GM12878 (cell line): ENCODE results near the gene CD58. TPM values are rescaled to one million over a fixed set of nuclear protein-coding genes. Genes with fewer than 3 reads are reported as not detected.

Source experiments
- ATAC-seq: fragments of 200-7000 bp; cut with Tn5 transposase; 3 replicates; pipeline ENCODE4 v1.9.1; 2020; ENCODE audit warnings: mild to moderate bottlenecking, moderate library complexity
- BruUV-seq: library from RNA; stranded (reverse); fragments of 400-500 nt; replicated peaks from 2 replicates; lab custom pipeline; 2021; lab: Mats Ljungman, UMichigan
- CTCF ChIA-PET: fragments of 300-600 bp; sonication (Branson Sonifier 250); formaldehyde crosslinking; extraction: SDS; loops from one replicate; lab custom pipeline; 2021; ENCODE audit warnings: inconsistent platforms; lab: Yijun Ruan, JAX
- POLR2A ChIA-PET: fragments of 350-600 bp; formaldehyde crosslinking; extraction: SDS; loops from one replicate; lab custom pipeline; 2021; ENCODE audit warnings: inconsistent platforms; lab: Charles Lee
- RAD21 ChIA-PET: fragments of 300-600 bp; sonication (Branson Sonifier 250); formaldehyde crosslinking; loops from one replicate; lab custom pipeline; 2023; ENCODE audit warnings: antibody characterized with exemption; ENCODE audit not compliant: unreplicated experiment; lab: Charles Lee
- SMC1A ChIA-PET: fragments of 300-600 bp; sonication (Branson Sonifier 250); formaldehyde crosslinking; loops from one replicate; lab custom pipeline; 2023; ENCODE audit not compliant: unreplicated experiment, uncharacterized antibody; lab: Charles Lee
- DNase-seq: peaks from one replicate; pipeline ENCODE4 v3.0.0-alpha.2; 2011; ENCODE audit warnings: low read depth, low spot score
- FAIRE-seq: peaks from 3 replicates; lab custom pipeline; 2011; peaks lifted over from hg19 to GRCh38; lab: Jason Lieb, UNC
- H2AFZ ChIP-seq: 2 replicates; pipeline ENCODE4 v1.6.0; 2011; ENCODE audit warnings: low read depth, low read length, control low read depth; ENCODE audit not compliant: control insufficient read depth
- H3K27ac ChIP-seq: 2 replicates; pipeline ENCODE4 v1.5.1; 2011; ENCODE audit warnings: control low read depth; ENCODE audit not compliant: control insufficient read depth, insufficient read depth
- H3K27me3 ChIP-seq, 2 experiments: replicated peaks in 1 of 2; 2 replicates each; pipeline versions ENCODE4 v1.6.0 to v1.6.1; 2011; ENCODE audit warnings: low read length in 1 of 2; ENCODE audit not compliant: control insufficient read depth in 2 of 2, insufficient read depth in 2 of 2
- H3K36me3 ChIP-seq, 2 experiments: 2 replicates each; pipeline ENCODE4 v1.5.1; 2011; ENCODE audit warnings: low read length in 1 of 2; ENCODE audit not compliant: control insufficient read depth in 2 of 2, insufficient read depth in 2 of 2
- H3K4me1 ChIP-seq: 2 replicates; pipeline ENCODE4 v1.6.1; 2011; ENCODE audit warnings: mild to moderate bottlenecking, low read length, moderate library complexity, mixed read lengths; ENCODE audit not compliant: control insufficient read depth, insufficient read depth
- H3K4me2 ChIP-seq: 2 replicates; pipeline ENCODE4 v1.6.0; 2011; ENCODE audit warnings: control low read depth; ENCODE audit not compliant: control insufficient read depth, insufficient read depth
- H3K4me3 ChIP-seq: fragments of 200-600 bp; sonication (generic); 2 replicates; pipeline ENCODE4 v1.5.1; 2016
- H3K79me2 ChIP-seq: 2 replicates; pipeline ENCODE4 v1.6.0; 2011; ENCODE audit warnings: low read length; ENCODE audit not compliant: control insufficient read depth, insufficient read depth
- H3K9ac ChIP-seq: 2 replicates; pipeline ENCODE4 v1.8.0; 2011; ENCODE audit warnings: low read length, control low read depth, mixed read lengths; ENCODE audit not compliant: control insufficient read depth, insufficient read depth
- H3K9me3 ChIP-seq: replicated peaks from 3 replicates; pipeline ENCODE4 v1.5.1; 2011; ENCODE audit warnings: mild to moderate bottlenecking, low read length; ENCODE audit not compliant: control insufficient read depth, insufficient read depth
- H4K20me1 ChIP-seq: 2 replicates; pipeline ENCODE4 v1.6.0; 2011; ENCODE audit not compliant: control insufficient read depth, insufficient read depth
- CBX5 ChIP-seq: sonication (generic); IDR thresholded peaks from 2 replicates; pipeline ENCODE4 v1.6.1; 2016; ENCODE audit warnings: low read depth, moderate library complexity, mild to moderate bottlenecking, inconsistent platforms
- KAT2A ChIP-seq: conservative IDR thresholded peaks from 2 replicates; pipeline ENCODE4 v1.6.1; 2011; ENCODE audit warnings: low read depth, low read length; ENCODE audit not compliant: control insufficient read depth
- RFX5 ChIP-seq: IDR thresholded peaks from 2 replicates; pipeline ENCODE4 v1.6.1; 2011; ENCODE audit warnings: low read depth, low read length, improper control_type of control experiment
- ZNF24 ChIP-seq: fragments of 450-650 bp; IDR thresholded peaks from 2 replicates; pipeline ENCODE4 v1.6.1; 2017; ENCODE audit warnings: antibody characterized with exemption, mild to moderate bottlenecking
- WGBS: methylation state at CpG from one replicate; pipeline ENCODE4 v1.1.6; 2016; ENCODE audit warnings: low lambda C conversion rate; ENCODE audit not compliant: insufficient replicate concordance, insufficient coverage; ENCODE audit errors: missing lambda C conversion rate; 5-methylcytosine and 5-hydroxymethylcytosine counted together
- in situ Hi-C: fragments of 300-500 bp; cut with MboI; formaldehyde crosslinking; loops from 9 replicates; pipeline ENCODE4 v1.14.3; 2018; ENCODE audit warnings: mixed read lengths
- intact Hi-C: fragments of 100-400 bp; cut with micrococcal nuclease; formaldehyde crosslinking; loops from one replicate; pipeline ENCODE4 v1.14.2; 2022; ENCODE audit not compliant: unreplicated experiment
- polyA plus RNA-seq, 11 experiments: library from polyadenylated mRNA; depleted of rRNA in 4 of 11; unstranded in 6 of 11; stranded (reverse) in 5 of 11; fragments of >200 nt; fragmentation: Nextera tagmentation in 4 of 11; fragmentation: Illumina TruSeq in 1 of 11; extraction: Ambion mirVana in 4 of 11; extraction: Trizol in 1 of 11; gene quantifications; 1 replicate in 1 of 11; 2 replicates in 10 of 11; pipeline versions ENCODE4 v1.2.1 to v1.2.3, GENCODE V29; 2011 to 2016; ENCODE audit warnings: inconsistent platforms in 2 of 11, missing spikeins in 2 of 11, low read depth in 1 of 11
- total RNA-seq, 4 experiments: library from RNA; depleted of rRNA in 3 of 4; stranded (reverse); fragments of >200 nt in 3 of 4; fragmentation: Illumina TruSeq in 1 of 4; extraction: Trizol in 1 of 4; gene quantifications; 2 replicates each; pipeline versions ENCODE4 v1.2.1 to v1.2.3, GENCODE V29; 2013 to 2021
- TF ChIP-seq, protein P1 (sequence below): fragments of 450-650 bp; IDR thresholded peaks from 2 replicates; pipeline ENCODE4 v1.6.1; 2014; ENCODE audit warnings: mild to moderate bottlenecking
- TF ChIP-seq, protein P2 (sequence below): fragments of 450-650 bp; IDR thresholded peaks from 2 replicates; pipeline ENCODE4 v1.6.1; 2017; ENCODE audit warnings: mild to moderate bottlenecking, moderate library complexity
- TF ChIP-seq, protein P3 (sequence below): fragments of 450-650 bp; IDR thresholded peaks from 2 replicates; pipeline ENCODE4 v1.6.1; 2017; ENCODE audit warnings: mild to moderate bottlenecking, low read depth, inconsistent platforms; ENCODE audit not compliant: poor library complexity, severe bottlenecking
- TF ChIP-seq, protein P4 (sequence below), 3 experiments: IDR thresholded peaks in 2 of 3; conservative IDR thresholded peaks in 1 of 3; 2 replicates each; pipeline ENCODE4 v1.5.1; 2011; ENCODE audit warnings: low read depth in 3 of 3, low read length in 3 of 3, mild to moderate bottlenecking in 3 of 3, control low read depth in 2 of 3, moderate library complexity in 2 of 3, inconsistent platforms in 1 of 3, mixed read lengths in 1 of 3; ENCODE audit not compliant: control insufficient read depth in 2 of 3, insufficient read depth in 1 of 3; ENCODE audit errors: extremely low read depth in 1 of 3

Gene CD58
- total and polyA plus RNA-seq, 10 of the 15 experiments (the other 5 are each of a cell fraction or from before 2014, with no cell fraction given), result 70.4 to 252 (median 129) TPM

DNA sequence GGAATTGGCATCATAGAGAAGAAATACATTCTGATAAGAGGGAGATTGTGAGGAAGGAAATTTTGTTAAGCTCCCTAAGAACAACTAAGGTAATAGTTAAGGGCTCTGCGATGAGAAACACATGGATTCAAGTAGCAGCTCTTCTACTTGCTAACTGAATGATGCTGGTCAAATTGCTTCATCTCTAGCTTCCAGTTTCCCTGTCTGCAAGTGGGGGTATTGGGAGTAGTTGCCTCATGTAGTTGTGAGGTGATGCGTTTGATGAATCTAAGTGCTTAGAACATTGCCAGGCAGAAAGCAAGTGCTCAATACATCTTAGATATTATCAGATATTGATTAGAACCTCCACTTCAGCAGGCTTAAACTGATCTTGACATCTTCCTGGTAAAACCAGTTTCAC lies 84.8 kb downstream of the CD58 start (continued):
- TF ChIP-seq, protein P1, sequence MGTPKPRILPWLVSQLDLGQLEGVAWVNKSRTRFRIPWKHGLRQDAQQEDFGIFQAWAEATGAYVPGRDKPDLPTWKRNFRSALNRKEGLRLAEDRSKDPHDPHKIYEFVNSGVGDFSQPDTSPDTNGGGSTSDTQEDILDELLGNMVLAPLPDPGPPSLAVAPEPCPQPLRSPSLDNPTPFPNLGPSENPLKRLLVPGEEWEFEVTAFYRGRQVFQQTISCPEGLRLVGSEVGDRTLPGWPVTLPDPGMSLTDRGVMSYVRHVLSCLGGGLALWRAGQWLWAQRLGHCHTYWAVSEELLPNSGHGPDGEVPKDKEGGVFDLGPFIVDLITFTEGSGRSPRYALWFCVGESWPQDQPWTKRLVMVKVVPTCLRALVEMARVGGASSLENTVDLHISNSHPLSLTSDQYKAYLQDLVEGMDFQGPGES, result no peak
- TF ChIP-seq ZNF24 (no peak), RFX5 (no peak)

DNA sequence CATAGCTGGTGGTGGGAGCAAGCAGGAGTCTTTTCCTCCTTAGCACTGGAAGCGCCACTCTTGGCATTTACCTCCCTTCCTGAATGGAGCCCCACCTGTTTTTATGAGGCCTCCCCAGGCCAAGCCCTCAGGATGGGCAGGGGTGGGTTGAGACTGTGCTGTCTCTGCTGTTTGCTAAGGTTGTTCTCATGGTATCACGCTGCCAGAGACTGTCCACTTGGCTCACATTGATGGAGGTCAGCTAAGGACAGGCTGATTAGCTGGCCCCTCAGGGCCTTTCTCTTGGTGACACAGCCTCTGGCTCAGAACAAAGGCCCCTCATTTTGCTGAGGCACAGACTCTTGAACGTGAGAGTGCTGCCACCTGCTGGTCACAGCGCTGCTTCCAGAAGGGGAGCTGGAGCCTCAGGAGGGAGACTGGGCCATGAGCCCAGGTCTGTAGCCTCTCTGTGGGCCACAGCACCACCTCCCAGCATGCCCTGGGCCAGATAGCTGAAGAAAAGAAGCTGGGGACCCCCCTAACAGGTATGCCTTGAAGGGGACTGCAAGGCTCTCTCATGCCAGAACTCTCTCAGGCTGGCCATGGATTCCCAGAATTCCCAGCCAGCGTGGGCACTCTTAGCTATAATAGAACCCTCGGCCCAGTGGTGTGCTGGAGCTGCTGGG lies 85.6 kb downstream of the CD58 start:
- POLR2A ChIA-PET, result interaction anchor here (0.7 to 1.9 kb wide), 6 partner anchors 14 to 346 kb away, joined by 3 to 7 read pairs (median 4); no protein-coding TSS in a partner anchor
- H3K36me3 ChIP-seq, result no peaks in the 10 kb centered on the region
- peaks cover 10% of the 10 kb centered on the region for H3K4me1 ChIP-seq
- H2AFZ ChIP-seq, result peak overlapping the region; percentile 54
- in situ Hi-C loops, result loop anchor here (5.0 kb wide), 1 partner anchor 353 kb away; no protein-coding TSS in a partner anchor
- BruUV-seq, result no TSS peak
- H3K9ac ChIP-seq, result no peak overlapping the region
- CTCF ChIA-PET, result interaction anchor here (0.5 to 10.5 kb wide), 81 partner anchors 9 to 676 kb away, joined by 3 to 239 read pairs (median 5); partner anchors contain the start of gene TTF2
- WGBS, result 33% methylated on average over 6 of the region's 6 CpGs
- H3K79me2 ChIP-seq, result no peaks in the 10 kb centered on the region
- no peak overlapping the region for H3K27ac ChIP-seq
- ATAC-seq, result peak; percentile 99
- H3K4me2 ChIP-seq, result no peak overlapping the region
- no peak overlapping the region for H3K4me3 ChIP-seq
- RAD21 ChIA-PET, result interaction anchor here (0.6 to 7.4 kb wide), 58 partner anchors 10 to 678 kb away, joined by 3 to 147 read pairs (median 4); partner anchors contain the start of genes ATP1A1 and MAB21L3
- peak; percentile 95 for FAIRE-seq
- no peaks in the 10 kb centered on the region for H4K20me1 ChIP-seq
- no peaks in the 10 kb centered on the region for H3K27me3 ChIP-seq
- H3K9me3 ChIP-seq, result no peaks in the 10 kb centered on the region
- intact Hi-C loops, result loop anchor here (1.0 to 5.0 kb wide), 4 partner anchors 125 to 346 kb away; no protein-coding TSS in a partner anchor
- SMC1A ChIA-PET, result interaction anchor here (0.7 to 8.0 kb wide), 61 partner anchors 9 to 677 kb away, joined by 3 to 161 read pairs (median 5); partner anchors contain the start of gene MAB21L3
- DNase-seq, result no peak
- TF ChIP-seq, protein P2, sequence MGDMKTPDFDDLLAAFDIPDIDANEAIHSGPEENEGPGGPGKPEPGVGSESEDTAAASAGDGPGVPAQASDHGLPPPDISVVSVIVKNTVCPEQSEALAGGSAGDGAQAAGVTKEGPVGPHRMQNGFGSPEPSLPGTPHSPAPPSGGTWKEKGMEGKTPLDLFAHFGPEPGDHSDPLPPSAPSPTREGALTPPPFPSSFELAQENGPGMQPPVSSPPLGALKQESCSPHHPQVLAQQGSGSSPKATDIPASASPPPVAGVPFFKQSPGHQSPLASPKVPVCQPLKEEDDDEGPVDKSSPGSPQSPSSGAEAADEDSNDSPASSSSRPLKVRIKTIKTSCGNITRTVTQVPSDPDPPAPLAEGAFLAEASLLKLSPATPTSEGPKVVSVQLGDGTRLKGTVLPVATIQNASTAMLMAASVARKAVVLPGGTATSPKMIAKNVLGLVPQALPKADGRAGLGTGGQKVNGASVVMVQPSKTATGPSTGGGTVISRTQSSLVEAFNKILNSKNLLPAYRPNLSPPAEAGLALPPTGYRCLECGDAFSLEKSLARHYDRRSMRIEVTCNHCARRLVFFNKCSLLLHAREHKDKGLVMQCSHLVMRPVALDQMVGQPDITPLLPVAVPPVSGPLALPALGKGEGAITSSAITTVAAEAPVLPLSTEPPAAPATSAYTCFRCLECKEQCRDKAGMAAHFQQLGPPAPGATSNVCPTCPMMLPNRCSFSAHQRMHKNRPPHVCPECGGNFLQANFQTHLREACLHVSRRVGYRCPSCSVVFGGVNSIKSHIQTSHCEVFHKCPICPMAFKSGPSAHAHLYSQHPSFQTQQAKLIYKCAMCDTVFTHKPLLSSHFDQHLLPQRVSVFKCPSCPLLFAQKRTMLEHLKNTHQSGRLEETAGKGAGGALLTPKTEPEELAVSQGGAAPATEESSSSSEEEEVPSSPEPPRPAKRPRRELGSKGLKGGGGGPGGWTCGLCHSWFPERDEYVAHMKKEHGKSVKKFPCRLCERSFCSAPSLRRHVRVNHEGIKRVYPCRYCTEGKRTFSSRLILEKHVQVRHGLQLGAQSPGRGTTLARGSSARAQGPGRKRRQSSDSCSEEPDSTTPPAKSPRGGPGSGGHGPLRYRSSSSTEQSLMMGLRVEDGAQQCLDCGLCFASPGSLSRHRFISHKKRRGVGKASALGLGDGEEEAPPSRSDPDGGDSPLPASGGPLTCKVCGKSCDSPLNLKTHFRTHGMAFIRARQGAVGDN, result 0 out of 2 replicates have a peak, but pooled peaks have one; percentile 15
- TF ChIP-seq, protein P3, sequence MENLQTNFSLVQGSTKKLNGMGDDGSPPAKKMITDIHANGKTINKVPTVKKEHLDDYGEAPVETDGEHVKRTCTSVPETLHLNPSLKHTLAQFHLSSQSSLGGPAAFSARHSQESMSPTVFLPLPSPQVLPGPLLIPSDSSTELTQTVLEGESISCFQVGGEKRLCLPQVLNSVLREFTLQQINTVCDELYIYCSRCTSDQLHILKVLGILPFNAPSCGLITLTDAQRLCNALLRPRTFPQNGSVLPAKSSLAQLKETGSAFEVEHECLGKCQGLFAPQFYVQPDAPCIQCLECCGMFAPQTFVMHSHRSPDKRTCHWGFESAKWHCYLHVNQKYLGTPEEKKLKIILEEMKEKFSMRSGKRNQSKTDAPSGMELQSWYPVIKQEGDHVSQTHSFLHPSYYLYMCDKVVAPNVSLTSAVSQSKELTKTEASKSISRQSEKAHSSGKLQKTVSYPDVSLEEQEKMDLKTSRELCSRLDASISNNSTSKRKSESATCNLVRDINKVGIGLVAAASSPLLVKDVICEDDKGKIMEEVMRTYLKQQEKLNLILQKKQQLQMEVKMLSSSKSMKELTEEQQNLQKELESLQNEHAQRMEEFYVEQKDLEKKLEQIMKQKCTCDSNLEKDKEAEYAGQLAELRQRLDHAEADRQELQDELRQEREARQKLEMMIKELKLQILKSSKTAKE, result no peak
- TF ChIP-seq CBX5 (no peak), KAT2A (no peak)
- TF ChIP-seq, protein P4, sequence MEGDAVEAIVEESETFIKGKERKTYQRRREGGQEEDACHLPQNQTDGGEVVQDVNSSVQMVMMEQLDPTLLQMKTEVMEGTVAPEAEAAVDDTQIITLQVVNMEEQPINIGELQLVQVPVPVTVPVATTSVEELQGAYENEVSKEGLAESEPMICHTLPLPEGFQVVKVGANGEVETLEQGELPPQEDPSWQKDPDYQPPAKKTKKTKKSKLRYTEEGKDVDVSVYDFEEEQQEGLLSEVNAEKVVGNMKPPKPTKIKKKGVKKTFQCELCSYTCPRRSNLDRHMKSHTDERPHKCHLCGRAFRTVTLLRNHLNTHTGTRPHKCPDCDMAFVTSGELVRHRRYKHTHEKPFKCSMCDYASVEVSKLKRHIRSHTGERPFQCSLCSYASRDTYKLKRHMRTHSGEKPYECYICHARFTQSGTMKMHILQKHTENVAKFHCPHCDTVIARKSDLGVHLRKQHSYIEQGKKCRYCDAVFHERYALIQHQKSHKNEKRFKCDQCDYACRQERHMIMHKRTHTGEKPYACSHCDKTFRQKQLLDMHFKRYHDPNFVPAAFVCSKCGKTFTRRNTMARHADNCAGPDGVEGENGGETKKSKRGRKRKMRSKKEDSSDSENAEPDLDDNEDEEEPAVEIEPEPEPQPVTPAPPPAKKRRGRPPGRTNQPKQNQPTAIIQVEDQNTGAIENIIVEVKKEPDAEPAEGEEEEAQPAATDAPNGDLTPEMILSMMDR (IDR thresholded peaks at IDR 0.05 in 2 of 3, conservative IDR thresholded peaks at IDR 0.05 in 1 of 3; ENCODE audit: control insufficient read depth in 2 of 3, extremely low read depth in 1 of 3, insufficient read depth in 1 of 3, low read depth in 3 of 3, low read length in 3 of 3), result peak; percentile 89 to 97 (median 90); a peak in 5 of 6 replicates
